ENCODE results near the gene EPB41. TPM values are rescaled to one million over a fixed set of nuclear protein-coding genes. Genes with fewer than 3 reads are reported as not detected.
"Not testable (repeated sequence)": the region's sequence is repeated elsewhere in the genome, so short reads cannot be mapped to it uniquely, and the experiment has no call there.

EPB41 gene
- polyA plus RNA-seq, 4 donors, result 50.3 to 59.0 (median 55.1) TPM

GRCh38 chr1:29043274-29043965, 129.1 kb downstream of the EPB41 start:
- DNase-seq (ENCODE audit: low read depth in 4 of 4, low spot score in 3 of 4), result no peak

DNA sequence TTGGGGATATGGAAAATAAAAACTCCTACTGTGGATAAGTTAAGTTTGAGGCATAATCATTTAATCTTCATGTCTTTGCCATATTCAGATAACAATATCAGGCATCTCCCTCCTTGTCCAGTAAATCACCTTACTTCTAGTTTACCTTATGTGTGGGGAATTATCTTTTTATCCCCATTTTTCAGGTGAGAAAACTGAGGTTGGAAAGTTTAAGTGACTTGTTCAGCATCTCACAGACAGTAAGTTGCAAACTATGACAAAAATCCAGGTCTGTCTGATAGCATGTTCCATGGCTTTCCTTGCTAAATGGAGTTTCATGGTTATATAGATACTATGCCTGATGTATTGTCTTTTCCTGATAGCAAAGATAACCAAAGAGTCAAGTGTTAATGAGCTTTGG, 129.6 kb downstream of the EPB41 start:
- no peak for DNase-seq (ENCODE audit: low read depth in 4 of 4, low spot score in 3 of 4)

GRCh38 chr1:29045663-29046062, 131.3 kb downstream of the EPB41 start:
- not testable (repeated sequence) for DNase-seq (ENCODE audit: low read depth in 4 of 4, low spot score in 3 of 4)

DNA sequence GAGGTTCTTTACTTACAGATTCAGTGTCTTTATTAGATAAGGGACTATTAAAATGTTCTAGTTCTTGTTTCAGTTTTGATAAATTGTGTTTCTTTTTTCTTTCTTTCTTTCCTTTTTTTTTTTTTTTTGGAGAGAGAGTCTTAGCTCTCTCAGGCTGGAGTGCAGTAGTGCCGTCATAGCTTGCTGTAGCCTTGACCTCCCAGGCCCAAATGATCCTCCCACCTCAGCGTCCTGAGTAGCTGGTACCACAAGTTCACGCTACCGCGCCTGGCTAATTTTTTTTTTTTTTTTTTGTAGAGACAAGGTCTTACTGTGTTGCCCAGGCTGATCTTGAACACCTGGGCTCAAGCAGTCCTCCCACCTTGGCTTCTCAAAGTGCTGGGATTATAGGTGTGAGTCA, 132.8 kb downstream of the EPB41 start:
- DNase-seq (ENCODE audit: low read depth in 4 of 4, low spot score in 3 of 4), result no peak

DNA sequence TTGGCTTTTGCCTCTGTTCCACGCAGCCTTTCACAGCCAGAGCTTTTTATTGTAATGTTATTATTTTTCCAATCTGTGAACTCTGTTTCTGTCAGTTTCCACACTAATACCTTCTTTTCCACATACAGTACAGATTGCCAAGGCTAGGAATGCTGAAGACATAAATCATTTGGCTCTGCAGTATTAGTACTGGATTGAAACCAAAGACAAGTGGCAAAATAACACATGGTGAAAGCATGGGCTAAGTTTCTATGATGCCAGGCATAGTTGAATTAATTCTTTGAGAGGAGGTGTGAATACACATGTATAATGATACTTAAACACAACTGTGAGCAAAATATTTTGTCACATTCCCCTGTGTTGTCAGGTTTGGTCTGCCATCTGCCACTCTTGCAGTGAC, 135.8 kb downstream of the EPB41 start:
- no peak for DNase-seq (ENCODE audit: low read depth in 4 of 4, low spot score in 3 of 4)

- no peak for DNase-seq (ENCODE audit: low read depth in 4 of 4, low spot score in 3 of 4)
These were observed 137.7 kb downstream of the EPB41 start for GRCh38 chr1:29052100-29052499.

DNA sequence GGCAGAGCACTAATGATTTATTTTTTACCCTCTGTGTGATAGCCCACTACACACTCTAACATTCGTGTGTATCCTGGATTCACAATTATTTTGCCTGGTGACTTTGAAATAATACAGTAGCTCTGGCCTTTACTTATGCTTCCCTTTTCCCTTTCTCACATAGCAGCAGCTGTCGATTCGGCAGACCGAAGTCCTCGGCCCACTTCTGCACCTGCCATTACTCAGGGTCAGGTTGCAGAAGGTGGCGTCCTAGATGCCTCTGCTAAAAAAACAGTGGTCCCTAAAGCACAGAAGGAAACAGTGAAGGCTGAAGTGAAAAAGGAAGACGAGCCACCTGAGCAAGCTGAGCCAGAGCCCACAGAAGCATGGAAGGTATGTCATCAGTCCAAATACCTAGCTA, 138.6 kb downstream of the EPB41 start:
- no peak for DNase-seq (ENCODE audit: low read depth in 4 of 4, low spot score in 3 of 4)

DNA sequence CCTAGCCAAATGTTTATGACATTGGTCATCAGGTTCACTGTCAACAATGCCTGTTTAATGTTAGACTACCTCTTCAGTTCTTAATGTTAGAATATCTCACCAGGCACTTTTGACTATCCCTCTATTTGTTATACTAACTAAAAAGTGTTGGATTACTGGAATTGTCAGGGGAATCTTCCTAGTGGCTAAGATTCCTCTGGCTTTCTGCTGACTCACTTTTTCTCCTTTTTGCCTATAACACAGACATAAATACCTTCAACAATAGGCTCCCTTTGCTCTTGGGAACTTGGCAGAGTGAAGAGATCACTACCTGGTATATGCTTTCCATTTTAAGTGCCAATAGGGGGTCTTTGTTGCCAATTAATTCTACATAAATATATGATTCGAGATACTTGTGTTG, 140.8 kb downstream of the EPB41 start:
- DNase-seq (ENCODE audit: low read depth in 4 of 4, low spot score in 3 of 4), result no peak

DNA sequence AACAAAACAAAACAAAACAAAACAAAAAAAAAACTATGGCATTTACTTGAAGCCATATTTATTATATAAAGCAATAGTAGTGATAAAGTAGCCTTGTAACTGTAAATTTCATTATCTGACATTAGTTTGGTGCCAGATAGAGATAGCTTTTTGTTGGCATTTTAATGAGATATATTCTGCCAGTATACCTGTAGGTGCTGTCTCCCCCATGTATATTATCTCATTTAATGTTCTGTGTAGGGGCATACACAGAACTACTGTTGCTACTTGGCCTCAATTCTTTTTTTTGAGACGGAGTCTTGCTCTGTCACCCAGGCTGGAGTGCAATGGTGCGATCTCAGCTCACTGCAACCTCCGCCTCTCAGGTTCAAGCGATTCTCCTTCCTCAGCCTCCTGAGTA, 141.9 kb downstream of the EPB41 start:
- no peak for DNase-seq (ENCODE audit: low read depth in 4 of 4, low spot score in 3 of 4)

DNA sequence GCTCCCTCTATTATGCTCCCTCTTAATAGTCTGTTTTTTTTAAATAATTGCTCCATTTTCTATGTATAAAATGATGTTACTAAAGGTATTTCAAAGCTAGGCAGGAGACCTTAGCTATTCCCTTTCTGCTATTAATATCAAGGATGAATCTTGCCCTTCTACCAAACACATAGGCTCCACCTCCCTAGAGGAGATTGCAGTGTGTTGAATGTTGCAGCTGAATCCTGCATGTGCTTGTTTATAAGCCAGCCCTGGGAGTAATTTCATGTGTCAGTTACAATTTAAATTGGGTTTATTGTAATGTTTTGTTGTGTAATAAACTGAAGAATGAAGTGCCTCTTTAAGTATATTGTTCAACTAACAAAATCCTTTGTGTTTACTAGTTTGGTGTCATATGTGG, 143.3 kb downstream of the EPB41 start:
- DNase-seq (ENCODE audit: low read depth in 4 of 4, low spot score in 3 of 4), result no peak

GRCh38 chr1:29062157-29062942, 148.0 kb downstream of the EPB41 start:
- no peak for DNase-seq (ENCODE audit: low read depth in 4 of 4, low spot score in 3 of 4)

DNA sequence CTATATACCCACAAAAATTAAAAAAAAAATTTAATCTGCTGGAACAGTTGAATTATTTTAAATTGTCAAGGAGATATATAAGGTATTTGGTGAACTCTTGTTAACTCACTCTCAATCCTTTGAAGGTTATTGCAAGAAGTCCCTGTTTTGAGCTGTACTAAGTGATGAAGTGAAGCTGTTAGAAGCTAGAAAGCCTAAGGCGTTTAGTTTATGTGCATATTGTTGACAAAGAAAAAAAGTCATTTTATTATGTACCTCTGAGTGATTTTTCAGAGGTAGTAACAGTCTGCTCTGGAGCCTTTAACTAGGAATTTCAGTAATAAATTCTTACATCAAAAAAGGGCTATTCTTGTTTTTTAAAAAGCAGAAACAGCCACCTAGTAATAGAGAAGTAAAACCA, 149.7 kb downstream of the EPB41 start:
- no peak for DNase-seq (ENCODE audit: low read depth in 4 of 4, low spot score in 3 of 4)

GRCh38 chr1:29077155-29077554, 162.8 kb downstream of the EPB41 start:
- DNase-seq (ENCODE audit: low read depth in 4 of 4, low spot score in 3 of 4), result no peak

DNA sequence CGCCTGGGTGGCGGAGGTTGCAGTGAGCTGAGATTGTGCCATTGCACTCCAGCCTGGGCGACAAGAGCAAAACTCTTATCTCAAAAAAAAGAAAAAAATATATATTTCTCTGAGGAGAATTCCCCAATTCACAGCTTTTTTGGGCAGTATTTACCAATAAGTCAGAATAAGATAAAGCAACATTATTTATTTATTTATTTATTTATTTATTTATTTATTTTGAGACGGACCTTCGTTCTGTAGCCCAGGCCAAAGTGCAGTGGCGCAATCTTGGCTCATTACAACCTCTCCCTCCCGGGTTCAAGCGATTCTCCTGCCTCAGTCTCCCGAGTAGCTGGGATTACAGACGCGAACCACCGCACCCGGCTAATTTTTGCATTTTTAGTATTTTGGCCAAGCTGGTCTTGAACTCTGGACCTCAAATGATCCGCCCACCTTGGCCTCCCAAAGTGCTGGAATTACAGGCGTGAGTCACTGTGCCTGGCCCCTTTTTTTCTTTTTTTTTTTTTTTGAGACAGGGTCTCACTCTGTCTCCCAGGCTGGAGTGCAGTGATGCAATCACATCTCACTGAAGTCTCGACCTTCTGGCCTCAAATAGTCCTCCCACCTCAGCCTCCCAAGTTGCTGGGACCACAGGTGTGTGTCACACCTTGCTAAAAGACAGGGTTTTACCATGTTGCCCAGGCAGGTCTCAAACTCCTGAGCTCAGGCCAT, 165.7 kb downstream of the EPB41 start:
- DNase-seq (ENCODE audit: low read depth in 4 of 4, low spot score in 3 of 4), result not testable (repeated sequence)

GRCh38 chr1:29081201-29081600, 166.8 kb downstream of the EPB41 start:
- DNase-seq (ENCODE audit: low read depth in 4 of 4, low spot score in 3 of 4), result no peak

DNA sequence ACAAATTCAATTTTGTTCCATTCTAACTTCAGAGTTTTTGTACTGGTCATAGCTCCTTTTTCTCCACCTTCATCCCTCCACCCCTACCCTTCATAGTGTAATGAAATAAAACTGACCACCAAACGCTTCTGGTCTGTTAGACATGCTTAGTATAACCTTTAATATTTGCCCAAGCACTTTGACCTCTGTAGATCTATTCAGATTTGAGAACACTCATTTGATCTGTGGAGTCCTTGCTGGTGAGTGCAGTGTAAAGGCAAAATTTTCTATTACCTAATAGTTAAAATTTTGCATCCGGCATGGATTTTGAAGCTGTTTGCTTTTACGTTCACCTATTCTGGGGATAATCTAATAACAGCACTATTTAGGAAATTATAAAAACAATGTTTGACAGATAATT, 168.2 kb downstream of the EPB41 start:
- no peak for DNase-seq (ENCODE audit: low read depth in 4 of 4, low spot score in 3 of 4)

GRCh38 chr1:29083317-29084195, 169.2 kb downstream of the EPB41 start:
- no peak for DNase-seq (ENCODE audit: low read depth in 4 of 4, low spot score in 3 of 4)

- no peak for DNase-seq (ENCODE audit: low read depth in 4 of 4, low spot score in 3 of 4)
These were observed 169.8 kb downstream of the EPB41 start for GRCh38 chr1:29084196-29084521.

- DNase-seq (ENCODE audit: low read depth in 4 of 4, low spot score in 3 of 4), result no peak
These were observed 176.7 kb downstream of the EPB41 start for GRCh38 chr1:29090937-29091618.

DNA sequence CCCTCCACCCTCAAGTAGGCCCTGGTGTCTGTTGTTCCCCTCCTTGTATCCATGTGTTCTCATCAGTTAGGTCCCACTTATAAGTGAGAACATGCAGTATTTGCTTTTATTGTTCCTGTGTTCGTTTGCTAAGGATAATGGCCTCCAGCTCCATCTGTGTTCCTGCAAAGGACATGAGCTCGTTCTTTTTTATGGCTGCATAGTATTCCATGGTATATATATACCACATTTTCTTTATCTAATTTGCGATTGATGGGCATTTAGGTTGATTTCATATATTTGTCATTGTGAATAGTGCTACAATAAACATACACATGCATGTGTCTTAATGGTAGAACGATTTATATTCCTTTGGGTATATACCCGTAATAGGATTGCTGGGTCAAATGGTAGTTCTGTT, 178.3 kb downstream of the EPB41 start:
- not testable (repeated sequence) for DNase-seq (ENCODE audit: low read depth in 4 of 4, low spot score in 3 of 4)

Data from left renal pelvis (tissue), 4 donors.